Measurements from ENCODE around the gene VWA3A.
"Not testable (repeated sequence)": the region's sequence is repeated elsewhere in the genome, so short reads cannot be mapped to it uniquely, and the experiment has no call there.

VWA3A gene

DNA sequence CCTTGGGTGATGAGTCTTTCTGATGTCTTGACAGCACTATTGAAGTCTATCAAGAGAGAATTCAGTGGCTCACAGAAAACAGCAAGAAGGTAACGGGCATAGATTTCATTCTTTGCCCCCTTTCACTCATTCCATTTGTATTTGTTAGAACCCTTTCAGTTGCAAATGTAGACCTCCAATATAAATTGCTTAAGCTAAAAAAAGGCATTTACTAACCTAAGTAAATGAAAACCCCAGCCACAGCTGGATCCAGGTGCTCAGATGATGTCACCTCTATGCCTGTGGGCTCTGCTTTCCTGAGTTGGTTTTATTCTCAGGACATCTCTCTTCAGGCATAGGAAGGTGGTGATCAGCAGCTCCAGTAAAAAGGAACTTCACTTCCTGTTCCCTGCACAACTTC is 11.1 kb downstream of the VWA3A start:
- H3K4me3 ChIP-seq (ENCODE audit: low read depth, low read length) = no peak overlapping the region
- TF ChIP-seq, protein P1, sequence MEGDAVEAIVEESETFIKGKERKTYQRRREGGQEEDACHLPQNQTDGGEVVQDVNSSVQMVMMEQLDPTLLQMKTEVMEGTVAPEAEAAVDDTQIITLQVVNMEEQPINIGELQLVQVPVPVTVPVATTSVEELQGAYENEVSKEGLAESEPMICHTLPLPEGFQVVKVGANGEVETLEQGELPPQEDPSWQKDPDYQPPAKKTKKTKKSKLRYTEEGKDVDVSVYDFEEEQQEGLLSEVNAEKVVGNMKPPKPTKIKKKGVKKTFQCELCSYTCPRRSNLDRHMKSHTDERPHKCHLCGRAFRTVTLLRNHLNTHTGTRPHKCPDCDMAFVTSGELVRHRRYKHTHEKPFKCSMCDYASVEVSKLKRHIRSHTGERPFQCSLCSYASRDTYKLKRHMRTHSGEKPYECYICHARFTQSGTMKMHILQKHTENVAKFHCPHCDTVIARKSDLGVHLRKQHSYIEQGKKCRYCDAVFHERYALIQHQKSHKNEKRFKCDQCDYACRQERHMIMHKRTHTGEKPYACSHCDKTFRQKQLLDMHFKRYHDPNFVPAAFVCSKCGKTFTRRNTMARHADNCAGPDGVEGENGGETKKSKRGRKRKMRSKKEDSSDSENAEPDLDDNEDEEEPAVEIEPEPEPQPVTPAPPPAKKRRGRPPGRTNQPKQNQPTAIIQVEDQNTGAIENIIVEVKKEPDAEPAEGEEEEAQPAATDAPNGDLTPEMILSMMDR (IDR thresholded peaks at IDR 0.05; ENCODE audit: low read depth, low read length) = no peak

DNA sequence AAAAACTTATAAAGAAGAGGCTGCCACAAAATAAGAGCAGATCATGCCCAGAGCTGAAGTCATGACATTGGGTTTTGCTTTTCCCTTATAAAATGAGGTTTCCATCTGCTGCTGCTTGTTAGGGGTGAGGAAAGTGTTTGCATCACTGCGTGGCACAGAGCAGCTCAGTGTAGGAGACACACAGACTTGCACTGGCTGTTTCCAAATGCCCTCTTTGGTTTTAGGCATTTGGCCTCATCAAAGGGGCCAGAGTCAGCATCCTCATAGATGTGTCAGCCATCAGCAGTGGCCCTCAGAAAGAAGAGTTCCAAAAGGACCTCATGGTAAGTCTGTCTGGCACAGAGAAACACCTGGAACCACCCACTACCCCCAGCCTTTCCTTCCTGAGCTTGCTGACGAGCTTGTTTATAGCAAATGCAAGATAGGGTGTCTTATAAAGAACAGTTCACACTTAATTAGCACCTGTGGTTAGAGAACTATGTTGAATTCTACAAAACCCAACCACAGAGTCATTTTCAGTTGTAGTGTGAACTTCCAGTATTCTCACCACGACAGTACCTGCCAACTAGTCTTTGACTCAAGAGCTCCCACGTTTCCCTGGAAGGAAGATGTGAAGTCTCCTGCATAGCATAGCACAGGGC is 17.0 kb downstream of the VWA3A start:
- no peak overlapping the region for H3K4me3 ChIP-seq (ENCODE audit: low read depth, low read length)
- TF ChIP-seq, protein P1 (IDR thresholded peaks at IDR 0.05; ENCODE audit: low read depth, low read length) = no peak

DNA sequence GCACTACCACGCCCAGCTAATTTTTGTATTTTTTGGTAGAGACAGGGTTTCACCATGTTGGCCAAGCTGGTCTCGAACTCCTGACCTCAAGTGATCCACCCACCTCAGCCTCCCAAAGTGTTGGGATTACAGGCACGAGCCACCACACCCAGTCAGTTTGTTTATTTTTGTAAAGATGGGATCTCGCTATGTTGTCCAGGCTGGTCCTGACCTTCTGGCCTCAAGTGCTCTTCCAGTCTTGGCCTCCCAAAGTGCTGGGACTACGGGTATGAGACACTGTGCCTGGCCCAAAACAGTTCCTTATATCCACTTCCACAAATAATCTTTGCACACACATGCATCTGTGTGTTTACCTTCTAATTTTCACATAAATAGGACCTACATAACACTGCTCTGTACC is 19.3 kb downstream of the VWA3A start:
- not testable (repeated sequence) for H3K4me3 ChIP-seq (ENCODE audit: low read depth, low read length)

DNA sequence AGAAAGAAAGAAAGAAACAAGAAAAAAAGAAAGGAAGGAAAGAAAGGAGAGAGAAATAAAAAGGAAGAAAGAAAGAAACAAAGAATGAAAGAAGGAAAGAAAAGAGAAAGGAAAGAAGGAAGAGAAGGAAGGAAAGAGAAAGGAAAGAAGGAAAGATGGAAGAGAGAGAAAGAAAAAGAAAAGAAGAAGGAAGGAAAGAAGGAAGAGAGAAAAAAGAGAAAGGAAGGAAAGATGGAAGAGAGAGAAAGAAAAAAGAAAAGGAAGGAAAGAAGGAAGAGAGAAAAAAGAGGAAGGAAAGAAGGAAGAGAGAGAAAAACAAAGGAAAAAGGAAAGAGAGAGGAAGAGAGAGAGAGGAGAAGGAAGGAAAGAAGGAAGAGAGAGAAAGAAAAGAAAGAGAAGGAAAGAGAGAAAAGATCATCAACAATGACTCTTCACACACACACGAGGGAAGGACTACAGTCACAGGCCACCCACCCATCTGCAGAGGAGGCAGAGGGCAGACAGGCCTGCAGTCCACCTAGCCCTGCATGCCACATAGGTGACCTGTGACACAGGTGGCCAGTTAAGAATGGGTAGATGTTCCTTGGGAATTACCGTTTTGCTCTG is 23.9 kb downstream of the VWA3A start:
- H3K4me3 ChIP-seq (ENCODE audit: low read depth, low read length) = no peak overlapping the region
- TF ChIP-seq, protein P1 (IDR thresholded peaks at IDR 0.05; ENCODE audit: low read depth, low read length) = no peak

DNA sequence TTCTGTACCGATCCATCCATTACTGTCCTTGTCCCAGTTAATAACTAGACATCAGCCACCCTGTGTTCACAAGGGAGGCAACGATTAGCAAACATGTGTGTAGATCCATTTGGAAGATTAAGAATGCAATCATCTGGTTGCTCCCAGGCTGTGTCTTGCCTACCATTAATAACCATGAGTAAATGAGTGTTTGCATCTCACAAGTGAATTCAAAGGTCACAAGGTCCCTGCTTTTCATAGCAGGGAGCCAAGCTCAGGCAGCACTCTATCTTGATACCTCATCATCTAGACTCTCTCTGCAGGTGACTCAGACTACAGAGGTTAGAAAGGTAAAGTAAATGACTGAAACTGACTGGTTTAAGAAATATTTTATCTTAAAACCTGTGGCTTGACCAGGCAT is 25.3 kb downstream of the VWA3A start:
- TF ChIP-seq, protein P1 (IDR thresholded peaks at IDR 0.05; ENCODE audit: low read depth, low read length) = no peak
- no peak overlapping the region for H3K4me3 ChIP-seq (ENCODE audit: low read depth, low read length)

DNA sequence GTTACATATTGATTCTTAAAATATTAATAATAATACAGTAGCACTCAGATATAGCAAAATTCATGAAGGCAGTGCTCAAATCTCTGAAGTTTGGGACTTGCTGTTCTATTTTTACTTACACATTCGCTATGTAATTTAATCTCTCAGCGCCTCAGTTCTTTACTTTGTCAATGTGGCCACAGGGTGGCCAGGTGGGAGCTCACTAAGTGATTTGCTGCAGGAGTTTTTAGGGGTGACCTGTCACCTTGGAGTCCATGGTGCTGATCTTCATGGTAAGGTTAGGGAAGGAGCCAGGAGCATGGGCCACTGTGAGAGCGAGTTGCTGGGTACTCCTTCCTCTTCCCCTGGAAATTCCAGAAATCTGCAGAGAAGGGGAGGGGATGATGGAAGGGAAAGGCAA is 28.1 kb downstream of the VWA3A start:
- TF ChIP-seq, protein P1 (IDR thresholded peaks at IDR 0.05; ENCODE audit: low read depth, low read length) = no peak
- H3K4me3 ChIP-seq (ENCODE audit: low read depth, low read length) = no peak overlapping the region

DNA sequence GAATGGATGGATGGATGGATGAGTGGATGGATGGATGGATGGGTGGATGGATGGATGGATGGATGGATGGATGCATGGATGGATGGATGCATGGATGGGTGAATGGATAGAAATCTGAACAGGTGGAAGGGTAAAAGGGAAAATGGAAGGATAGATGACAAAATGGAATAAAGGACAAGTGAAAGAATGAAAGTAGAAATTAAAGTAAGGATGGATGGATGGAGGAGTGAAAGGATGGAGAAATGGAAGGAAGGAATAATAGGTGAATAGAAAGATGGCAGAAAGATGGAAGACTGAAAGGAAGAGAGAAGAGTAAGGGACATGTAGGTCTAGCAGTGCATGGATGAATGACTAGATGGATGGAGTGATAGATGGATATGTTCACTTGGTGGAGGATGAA is 29.9 kb downstream of the VWA3A start:
- no peak overlapping the region for H3K4me3 ChIP-seq (ENCODE audit: low read depth, low read length)
- TF ChIP-seq, protein P1 (IDR thresholded peaks at IDR 0.05; ENCODE audit: low read depth, low read length) = no peak

DNA sequence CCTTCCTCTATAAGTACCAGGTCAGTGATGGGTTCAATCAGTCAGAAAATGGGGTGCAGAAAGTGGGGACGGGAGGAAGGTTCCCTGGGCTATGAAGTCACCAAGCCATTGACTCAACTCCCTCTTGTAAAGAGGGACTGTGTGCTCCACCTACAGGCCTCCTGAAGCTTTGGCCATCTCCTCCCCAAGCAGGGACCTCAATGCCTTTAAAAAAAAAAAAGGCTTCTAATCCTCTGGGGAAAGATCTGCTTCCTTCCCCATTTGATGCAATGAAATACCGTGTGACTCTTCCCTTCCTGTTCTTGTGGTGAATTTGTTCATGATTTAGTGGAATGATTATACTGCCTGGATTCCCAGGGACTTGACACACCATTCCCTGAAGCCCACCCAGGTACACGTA is 30.8 kb downstream of the VWA3A start:
- H3K4me3 ChIP-seq (ENCODE audit: low read depth, low read length) = no peak overlapping the region
- TF ChIP-seq, protein P1 (IDR thresholded peaks at IDR 0.05; ENCODE audit: low read depth, low read length) = no peak
